Measurements from ENCODE around the gene TRERF1. TPM values are rescaled to one million over a fixed set of nuclear protein-coding genes. Genes with fewer than 3 reads are reported as not detected.
A peak's percentile ranks its signal among the peaks of the same experiment; 100 is the strongest.

The TRERF1 gene
- total RNA-seq, 6 donors from 2014 or later: 2.0 to 7.3 (median 5.4) TPM

- H3K9me3 ChIP-seq: no peaks in the 10 kb centered on the region
- TF ChIP-seq CTCF (IDR thresholded peaks at IDR 0.05): no peak
- no peak for TF ChIP-seq POLR2AphosphoS5 (IDR thresholded peaks at IDR 0.05)
- TF ChIP-seq POLR2A (IDR thresholded peaks at IDR 0.05): no peak
- no peak for TF ChIP-seq EP300 (IDR thresholded peaks at IDR 0.05)
- peaks cover 0 to 4% (median 0%) of the 10 kb centered on the region in 4 donors for H3K4me1 ChIP-seq
- no peak for DNase-seq
- H3K4me3 ChIP-seq: no peak overlapping the region
- ATAC-seq (ENCODE audit: low FRiP score in 2 of 2): no peak
- no peaks in the 10 kb centered on the region for H3K27me3 ChIP-seq
- no peak overlapping the region for H3K27ac ChIP-seq
- no peaks in the 10 kb centered on the region for H3K36me3 ChIP-seq
- 78 to 82% methylated on average over 2 of the region's 2 CpGs for WGBS, 2 donors
Observed at GRCh38 chr6:42321976-42322375, 129.8 kb downstream of the TRERF1 start.

- Histone ChIP-seq H3K9me3 (no peaks in the 10 kb centered on the region), H3K27me3 (no peaks in the 10 kb centered on the region), H3K27ac (no peak overlapping the region), H3K4me3 (no peak overlapping the region), H3K4me1 (peaks cover 0 to 9% (median 4%) of the 10 kb centered on the region in 4 donors), H3K36me3 (no peaks in the 10 kb centered on the region)
- 87 to 89% methylated on average over 5 of the region's 5 CpGs for WGBS, 2 donors
- TF ChIP-seq EP300 (IDR thresholded peaks at IDR 0.05) (no peak), POLR2A (IDR thresholded peaks at IDR 0.05) (no peak), POLR2AphosphoS5 (IDR thresholded peaks at IDR 0.05) (no peak), CTCF (IDR thresholded peaks at IDR 0.05) (no peak)
- DNase-seq (no peak), ATAC-seq (ENCODE audit: low FRiP score in 2 of 2) (no peak)
Observed at GRCh38 chr6:42320762-42321161, 131.0 kb downstream of the TRERF1 start.

- Histone ChIP-seq H3K9me3 (no peaks in the 10 kb centered on the region), H3K27me3 (no peaks in the 10 kb centered on the region), H3K36me3 (no peaks in the 10 kb centered on the region), H3K4me1 (peaks cover 4 to 27% (median 13%) of the 10 kb centered on the region in 4 donors), H3K4me3 (no peak overlapping the region), H3K27ac (no peak overlapping the region)
- ATAC-seq (ENCODE audit: low FRiP score in 2 of 2): no peak
- TF ChIP-seq POLR2A (IDR thresholded peaks at IDR 0.05): no peak
- TF ChIP-seq EP300 (IDR thresholded peaks at IDR 0.05): no peak
- TF ChIP-seq POLR2AphosphoS5 (IDR thresholded peaks at IDR 0.05): no peak
- no peak for TF ChIP-seq CTCF (IDR thresholded peaks at IDR 0.05)
- WGBS, 2 donors: 82 to 88% methylated on average over 2 of the region's 2 CpGs
- DNase-seq: no peak
Observed at GRCh38 chr6:42318480-42318879, 133.2 kb downstream of the TRERF1 start.

- no peak for DNase-seq
- Histone ChIP-seq H3K27ac (peak overlapping the region; percentile 67 to 76 (median 72)), H3K4me3 (no peak overlapping the region), H3K4me1 (peaks cover 8 to 30% (median 18%) of the 10 kb centered on the region in 4 donors), H3K36me3 (no peaks in the 10 kb centered on the region), H3K27me3 (no peaks in the 10 kb centered on the region), H3K9me3 (no peaks in the 10 kb centered on the region)
- 65 to 82% methylated on average over 2 of the region's 2 CpGs for WGBS, 2 donors
- TF ChIP-seq POLR2A (IDR thresholded peaks at IDR 0.05): no peak
- TF ChIP-seq POLR2AphosphoS5 (IDR thresholded peaks at IDR 0.05): no peak
- no peak for TF ChIP-seq CTCF (IDR thresholded peaks at IDR 0.05)
- no peak for TF ChIP-seq EP300 (IDR thresholded peaks at IDR 0.05)
- no peak for ATAC-seq (ENCODE audit: low FRiP score in 2 of 2)
Observed at GRCh38 chr6:42316981-42317380, 134.7 kb downstream of the TRERF1 start.

All from upper lobe of left lung (tissue), 6 donors.